ENCODE results near the gene POLR3G.
A peak's percentile ranks its signal among the peaks of the same experiment; 100 is the strongest.

Gene POLR3G

GRCh38 chr5:90549729-90550275 is 75.1 kb downstream of the POLR3G start:
- no peak overlapping the region for H3K4me3 ChIP-seq (ENCODE audit: control insufficient read depth in 1 of 7, extremely low read depth in 1 of 7, insufficient read depth in 4 of 7, low read depth in 2 of 7, low read length in 6 of 7)
- ChIA-PET POLR2A (interaction anchor here (0.6 kb wide), 1 partner anchor 55 kb away, joined by 4 read pairs; no protein-coding TSS in a partner anchor), CTCF (interaction anchor here (1.2 kb wide), 1 partner anchor 12 kb away, joined by 3 read pairs; no protein-coding TSS in a partner anchor)

GRCh38 chr5:90550963-90551362 is 76.3 kb downstream of the POLR3G start:
- no peaks in the 10 kb centered on the region for H3K9me3 ChIP-seq (ENCODE audit: control extremely low read depth in 1 of 5, control insufficient read depth in 4 of 5, insufficient read depth in 2 of 5, low read depth in 1 of 5, low read length in 4 of 5)
- no peak overlapping the region for H3K27ac ChIP-seq (ENCODE audit: insufficient read depth in 1 of 2, low read depth in 1 of 2, low read length in 2 of 2, poor library complexity in 1 of 2, severe bottlenecking in 2 of 2)
- ChIA-PET POLR2A (no interaction called here), CTCF (interaction anchor here (0.6 to 1.7 kb wide), 4 partner anchors 9 to 63 kb away, joined by 3 to 4 read pairs (median 3); no protein-coding TSS in a partner anchor)
- no peaks in the 10 kb centered on the region for H3K36me3 ChIP-seq (ENCODE audit: control insufficient read depth in 4 of 4, insufficient read depth in 4 of 4, low read length in 3 of 4)
- WGBS (ENCODE audit: insufficient coverage): 64% methylated on average over 2 of the region's 3 CpGs
- peaks cover 0 to 20% (median 2%) of the 10 kb centered on the region in 5 experiments for H3K27me3 ChIP-seq (replicated peaks in 2 of 5; ENCODE audit: control insufficient read depth in 4 of 5, insufficient read depth in 5 of 5, low read length in 4 of 5)
- H3K4me1 ChIP-seq (ENCODE audit: control extremely low read depth in 1 of 4, control insufficient read depth in 4 of 4, insufficient read depth in 4 of 4, low read length in 3 of 4): peaks cover 0 to 18% (median 6%) of the 10 kb centered on the region in 4 experiments
- no peak overlapping the region for H3K4me3 ChIP-seq (ENCODE audit: control insufficient read depth in 1 of 7, extremely low read depth in 1 of 7, insufficient read depth in 4 of 7, low read depth in 2 of 7, low read length in 6 of 7)
- DNase-seq: peak in 2 of 3 donors; percentile 21 to 45

More at GRCh38 chr5:90549729-90550275, 75.1 kb downstream of the POLR3G start:
- H3K27ac ChIP-seq (ENCODE audit: insufficient read depth in 1 of 2, low read depth in 1 of 2, low read length in 2 of 2, poor library complexity in 1 of 2, severe bottlenecking in 2 of 2): no peak overlapping the region
- peaks cover 0 to 18% (median 6%) of the 10 kb centered on the region in 4 experiments for H3K4me1 ChIP-seq (ENCODE audit: control extremely low read depth in 1 of 4, control insufficient read depth in 4 of 4, insufficient read depth in 4 of 4, low read length in 3 of 4)
- peaks cover 0 to 16% (median 0%) of the 10 kb centered on the region in 5 experiments for H3K27me3 ChIP-seq (replicated peaks in 2 of 5; ENCODE audit: control insufficient read depth in 4 of 5, insufficient read depth in 5 of 5, low read length in 4 of 5)
- H3K36me3 ChIP-seq (ENCODE audit: control insufficient read depth in 4 of 4, insufficient read depth in 4 of 4, low read length in 3 of 4): no peaks in the 10 kb centered on the region
- no peaks in the 10 kb centered on the region for H3K9me3 ChIP-seq (ENCODE audit: control extremely low read depth in 1 of 5, control insufficient read depth in 4 of 5, insufficient read depth in 2 of 5, low read depth in 1 of 5, low read length in 4 of 5)
- 0% methylated on average over 1 of the region's 2 CpGs for WGBS (ENCODE audit: insufficient coverage)
- peak; percentile 27 to 72 (median 59) for DNase-seq

GRCh38 chr5:90551376-90551775 is 76.7 kb downstream of the POLR3G start:
- peaks cover 0 to 18% (median 6%) of the 10 kb centered on the region in 4 experiments for H3K4me1 ChIP-seq (ENCODE audit: control extremely low read depth in 1 of 4, control insufficient read depth in 4 of 4, insufficient read depth in 4 of 4, low read length in 3 of 4)
- DNase-seq: peak in 2 of 3 donors; percentile 36 to 45
- WGBS (ENCODE audit: insufficient coverage): 79% methylated on average over 4 of the region's 5 CpGs
- no peak overlapping the region for H3K4me3 ChIP-seq (ENCODE audit: control insufficient read depth in 1 of 7, extremely low read depth in 1 of 7, insufficient read depth in 4 of 7, low read depth in 2 of 7, low read length in 6 of 7)
- CTCF ChIA-PET: interaction anchor here (1.1 to 1.7 kb wide), 3 partner anchors 9 to 23 kb away, joined by 3 to 4 read pairs (median 3); no protein-coding TSS in a partner anchor
- peaks cover 0 to 24% (median 4%) of the 10 kb centered on the region in 5 experiments for H3K27me3 ChIP-seq (replicated peaks in 2 of 5; ENCODE audit: control insufficient read depth in 4 of 5, insufficient read depth in 5 of 5, low read length in 4 of 5)
- H3K9me3 ChIP-seq (ENCODE audit: control extremely low read depth in 1 of 5, control insufficient read depth in 4 of 5, insufficient read depth in 2 of 5, low read depth in 1 of 5, low read length in 4 of 5): no peaks in the 10 kb centered on the region
- no peaks in the 10 kb centered on the region for H3K36me3 ChIP-seq (ENCODE audit: control insufficient read depth in 4 of 4, insufficient read depth in 4 of 4, low read length in 3 of 4)
- H3K27ac ChIP-seq (ENCODE audit: insufficient read depth in 1 of 2, low read depth in 1 of 2, low read length in 2 of 2, poor library complexity in 1 of 2, severe bottlenecking in 2 of 2): no peak overlapping the region
- POLR2A ChIA-PET: no interaction called here

DNA sequence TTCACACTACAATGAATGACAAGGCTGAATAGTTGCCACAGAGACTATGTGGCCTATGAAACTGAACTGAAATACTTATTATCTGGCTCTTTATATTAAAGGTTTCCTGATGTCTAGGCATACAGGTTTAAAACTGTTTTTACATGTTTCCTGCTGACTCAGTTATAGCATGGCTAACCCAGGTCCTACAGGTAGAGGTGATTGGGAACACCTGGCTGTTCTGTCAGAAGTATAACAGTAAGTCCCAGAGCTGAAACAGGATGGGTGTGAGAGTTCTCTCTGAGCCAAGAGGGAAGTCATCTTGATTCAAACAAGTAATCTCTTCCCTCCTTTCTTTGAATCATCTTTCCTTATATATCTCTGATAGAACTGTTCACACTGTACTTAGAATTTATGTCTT is 79.0 kb downstream of the POLR3G start:
- no peak overlapping the region for H3K27ac ChIP-seq (ENCODE audit: insufficient read depth in 1 of 2, low read depth in 1 of 2, low read length in 2 of 2, poor library complexity in 1 of 2, severe bottlenecking in 2 of 2)
- H3K9me3 ChIP-seq (ENCODE audit: control extremely low read depth in 1 of 5, control insufficient read depth in 4 of 5, insufficient read depth in 2 of 5, low read depth in 1 of 5, low read length in 4 of 5): no peaks in the 10 kb centered on the region
- CTCF ChIA-PET: interaction anchor here (2.6 kb wide), 1 partner anchor 10 kb away, joined by 8 read pairs; no protein-coding TSS in a partner anchor
- no peaks in the 10 kb centered on the region for H3K36me3 ChIP-seq (ENCODE audit: control insufficient read depth in 4 of 4, insufficient read depth in 4 of 4, low read length in 3 of 4)
- peaks cover 0 to 30% (median 14%) of the 10 kb centered on the region in 4 experiments for H3K4me1 ChIP-seq (ENCODE audit: control extremely low read depth in 1 of 4, control insufficient read depth in 4 of 4, insufficient read depth in 4 of 4, low read length in 3 of 4)
- POLR2A ChIA-PET: no interaction called here
- DNase-seq: no peak
- H3K4me3 ChIP-seq (ENCODE audit: control insufficient read depth in 1 of 7, extremely low read depth in 1 of 7, insufficient read depth in 4 of 7, low read depth in 2 of 7, low read length in 6 of 7): no peak overlapping the region
- peaks cover 11 to 47% (median 19%) of the 10 kb centered on the region in 5 experiments for H3K27me3 ChIP-seq (replicated peaks in 2 of 5; ENCODE audit: control insufficient read depth in 4 of 5, insufficient read depth in 5 of 5, low read length in 4 of 5)

- ChIA-PET POLR2A (no interaction called here), CTCF (interaction anchor here (2.4 to 2.6 kb wide), 2 partner anchors 9 to 13 kb away, joined by 6 to 8 read pairs; no protein-coding TSS in a partner anchor)
- Histone ChIP-seq H3K4me3 (ENCODE audit: control insufficient read depth in 1 of 7, extremely low read depth in 1 of 7, insufficient read depth in 4 of 7, low read depth in 2 of 7, low read length in 6 of 7) (no peak overlapping the region), H3K9me3 (ENCODE audit: control extremely low read depth in 1 of 5, control insufficient read depth in 4 of 5, insufficient read depth in 2 of 5, low read depth in 1 of 5, low read length in 4 of 5) (no peaks in the 10 kb centered on the region), H3K27me3 (replicated peaks in 2 of 5; ENCODE audit: control insufficient read depth in 4 of 5, insufficient read depth in 5 of 5, low read length in 4 of 5) (peaks cover 11 to 55% (median 21%) of the 10 kb centered on the region in 5 experiments), H3K36me3 (ENCODE audit: control insufficient read depth in 4 of 4, insufficient read depth in 4 of 4, low read length in 3 of 4) (no peaks in the 10 kb centered on the region), H3K4me1 (ENCODE audit: control extremely low read depth in 1 of 4, control insufficient read depth in 4 of 4, insufficient read depth in 4 of 4, low read length in 3 of 4) (peaks cover 0 to 35% (median 19%) of the 10 kb centered on the region in 4 experiments), H3K27ac (ENCODE audit: insufficient read depth in 1 of 2, low read depth in 1 of 2, low read length in 2 of 2, poor library complexity in 1 of 2, severe bottlenecking in 2 of 2) (no peak overlapping the region)
- WGBS (ENCODE audit: insufficient coverage): 95% methylated on average over 2 of the region's 4 CpGs
- DNase-seq: no peak
Observed at GRCh38 chr5:90554358-90555006, 79.8 kb downstream of the POLR3G start.

DNA sequence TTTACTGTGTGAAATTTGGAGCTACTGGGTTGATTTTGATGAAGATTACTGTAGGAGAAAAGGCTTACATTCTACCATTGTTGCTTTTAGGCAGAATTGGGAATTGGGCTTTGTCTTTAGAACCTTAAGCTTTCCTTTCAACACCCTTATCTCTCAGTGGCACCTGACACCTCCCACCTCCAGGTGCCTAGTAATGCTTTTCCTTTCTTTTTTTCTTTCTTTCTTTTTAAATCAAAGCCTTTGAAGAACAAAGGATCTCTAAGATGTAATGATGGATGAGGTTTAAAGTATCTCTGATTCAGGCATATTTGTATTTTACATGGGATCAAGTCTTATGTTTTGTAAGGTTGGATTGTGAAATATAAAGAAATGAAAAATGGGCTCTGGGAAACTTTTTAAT is 81.0 kb downstream of the POLR3G start:
- DNase-seq: no peak
- POLR2A ChIA-PET: no interaction called here
- no peaks in the 10 kb centered on the region for H3K9me3 ChIP-seq (ENCODE audit: control extremely low read depth in 1 of 5, control insufficient read depth in 4 of 5, insufficient read depth in 2 of 5, low read depth in 1 of 5, low read length in 4 of 5)
- no peak overlapping the region for H3K27ac ChIP-seq (ENCODE audit: insufficient read depth in 1 of 2, low read depth in 1 of 2, low read length in 2 of 2, poor library complexity in 1 of 2, severe bottlenecking in 2 of 2)
- peaks cover 0 to 28% (median 18%) of the 10 kb centered on the region in 4 experiments for H3K4me1 ChIP-seq (ENCODE audit: control extremely low read depth in 1 of 4, control insufficient read depth in 4 of 4, insufficient read depth in 4 of 4, low read length in 3 of 4)
- no peaks in the 10 kb centered on the region for H3K36me3 ChIP-seq (ENCODE audit: control insufficient read depth in 4 of 4, insufficient read depth in 4 of 4, low read length in 3 of 4)
- H3K27me3 ChIP-seq (replicated peaks in 2 of 5; ENCODE audit: control insufficient read depth in 4 of 5, insufficient read depth in 5 of 5, low read length in 4 of 5): peaks cover 11 to 66% (median 26%) of the 10 kb centered on the region in 5 experiments
- H3K4me3 ChIP-seq (ENCODE audit: control insufficient read depth in 1 of 7, extremely low read depth in 1 of 7, insufficient read depth in 4 of 7, low read depth in 2 of 7, low read length in 6 of 7): no peak overlapping the region
- CTCF ChIA-PET: interaction anchor here (2.4 kb wide), 1 partner anchor 14 kb away, joined by 6 read pairs; no protein-coding TSS in a partner anchor

DNA sequence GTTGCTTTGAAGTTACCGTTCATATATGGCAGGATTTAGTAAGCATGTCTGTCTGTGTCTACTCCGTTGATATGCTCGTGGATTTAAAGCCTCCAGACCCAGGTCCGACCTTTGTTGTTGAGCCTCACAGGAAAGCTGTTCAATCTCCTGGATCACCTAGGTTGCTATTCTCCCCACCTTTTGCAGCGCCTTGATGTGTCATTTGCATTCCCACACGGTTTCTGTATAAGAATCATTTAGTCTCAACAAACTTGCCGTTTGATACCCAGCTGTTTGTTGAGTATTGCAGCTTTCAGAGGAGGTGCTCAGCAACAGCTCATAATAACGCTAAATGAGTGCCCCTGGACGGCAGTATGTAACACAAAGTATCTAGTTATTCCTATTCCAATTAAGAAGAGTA is 82.7 kb downstream of the POLR3G start:
- Histone ChIP-seq H3K27ac (ENCODE audit: insufficient read depth in 1 of 2, low read depth in 1 of 2, low read length in 2 of 2, poor library complexity in 1 of 2, severe bottlenecking in 2 of 2) (no peak overlapping the region), H3K27me3 (replicated peaks in 2 of 5; ENCODE audit: control insufficient read depth in 4 of 5, insufficient read depth in 5 of 5, low read length in 4 of 5) (peaks cover 11 to 78% (median 28%) of the 10 kb centered on the region in 5 experiments), H3K4me3 (ENCODE audit: control insufficient read depth in 1 of 7, extremely low read depth in 1 of 7, insufficient read depth in 4 of 7, low read depth in 2 of 7, low read length in 6 of 7) (no peak overlapping the region), H3K9me3 (ENCODE audit: control extremely low read depth in 1 of 5, control insufficient read depth in 4 of 5, insufficient read depth in 2 of 5, low read depth in 1 of 5, low read length in 4 of 5) (no peaks in the 10 kb centered on the region), H3K36me3 (ENCODE audit: control insufficient read depth in 4 of 4, insufficient read depth in 4 of 4, low read length in 3 of 4) (no peaks in the 10 kb centered on the region), H3K4me1 (ENCODE audit: control extremely low read depth in 1 of 4, control insufficient read depth in 4 of 4, insufficient read depth in 4 of 4, low read length in 3 of 4) (peaks cover 0 to 17% (median 14%) of the 10 kb centered on the region in 4 experiments)
- peak in 2 of 3 donors; percentile 31 to 33 for DNase-seq
- ChIA-PET POLR2A (interaction anchor here (0.5 to 0.6 kb wide), 2 partner anchors 11 to 25 kb away, joined by 3 read pairs; no protein-coding TSS in a partner anchor), CTCF (no interaction called here)
- 33% methylated on average over 6 of the region's 9 CpGs for WGBS (ENCODE audit: insufficient coverage)
